Measurements from ENCODE around the gene CR1L.

DNA sequence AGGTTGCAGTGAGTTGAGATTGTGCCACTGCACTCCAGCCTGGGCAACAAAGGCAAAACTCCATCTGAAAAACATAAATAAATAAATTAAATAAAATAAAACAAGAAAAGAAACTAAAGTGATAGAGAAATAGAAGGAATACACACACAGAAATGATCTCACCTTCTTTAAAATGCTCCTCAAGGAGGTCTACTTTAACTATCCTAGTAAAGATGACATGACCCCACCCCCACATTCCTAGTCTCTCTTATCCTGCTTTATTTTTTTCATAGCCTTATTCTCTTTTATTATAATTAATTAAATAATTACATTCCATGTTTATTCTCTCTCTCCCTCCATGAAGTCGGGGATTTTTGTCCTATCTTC lies 18.0 kb upstream of the CR1L start:
- TF ChIP-seq YY1 (IDR thresholded peaks at IDR 0.05; ENCODE audit: insufficient read depth, insufficient read length) (no peak), ZNF274 (IDR thresholded peaks at IDR 0.05; ENCODE audit: low read depth, low read length) (no peak)
